22Rv1 (cell line): Measurements from ENCODE around the gene RACK1.
A peak's percentile ranks its signal among the peaks of the same experiment; 100 is the strongest.

Experiments
- H3K27ac ChIP-seq: fragments of 450-650 bp; 2 replicates; pipeline ENCODE4 v1.5.1; 2017
- CTCF ChIP-seq: fragments of 450-650 bp; IDR thresholded peaks from 2 replicates; pipeline ENCODE4 v1.5.1; 2017; ENCODE audit warnings: mild to moderate bottlenecking
- ZFX ChIP-seq: fragments of 450-650 bp; IDR thresholded peaks from 2 replicates; pipeline ENCODE4 v1.6.1; 2017; ENCODE audit warnings: antibody characterized with exemption, borderline replicate concordance

The RACK1 gene

GRCh38 chr5:181207214-181207959, 36.3 kb downstream of the RACK1 start:
- H3K27ac ChIP-seq = peak overlapping the region; percentile 95

GRCh38 chr5:181205761-181206649, 37.7 kb downstream of the RACK1 start:
- TF ChIP-seq ZFX (no peak), CTCF (no peak)
- H3K27ac ChIP-seq = peak overlapping the region; percentile 95

More at GRCh38 chr5:181207214-181207959, 36.3 kb downstream of the RACK1 start:
- no peak for TF ChIP-seq ZFX
- no peak for TF ChIP-seq CTCF

- peak within 1 kb of the TSS; percentile 95 for H3K27ac ChIP-seq
- TF ChIP-seq ZFX (no peak), CTCF (no peak)
Observed at GRCh38 chr5:181204826-181205760, 38.6 kb downstream of the RACK1 start, which contains the start of gene TRIM7. Gene TRIM7 (minus strand): TSS chr5:181205196. CDS start chr5:181205110, 86 bp downstream.

- TF ChIP-seq CTCF (no peak), ZFX (no peak)
- H3K27ac ChIP-seq = peak overlapping the region; percentile 95
Observed at GRCh38 chr5:181204113-181204825, 39.4 kb downstream of the RACK1 start.

GRCh38 chr5:181203777-181204112, 40.0 kb downstream of the RACK1 start:
- no peak for TF ChIP-seq CTCF
- TF ChIP-seq ZFX = no peak
- no peak overlapping the region for H3K27ac ChIP-seq

- no peak for TF ChIP-seq ZFX
- no peak for TF ChIP-seq CTCF
Observed at GRCh38 chr5:181203093-181203711, 40.5 kb downstream of the RACK1 start.

More at GRCh38 chr5:181203093-181203711, 40.5 kb downstream of the RACK1 start:
- H3K27ac ChIP-seq = no peak overlapping the region
